Loucy (cell line): ENCODE measurements around the gene SUSD5.

Experiments used
- H2AFZ ChIP-seq: fragments of 200-600 bp; sonication (generic); 2 replicates; pipeline ENCODE4 v1.6.0; 2016; ENCODE audit warnings: antibody characterized with exemption, mild to moderate bottlenecking, low read length, moderate library complexity
- H3F3A ChIP-seq: fragments of 200-600 bp; 2 replicates; pipeline ENCODE4 v1.6.0; 2016; ENCODE audit warnings: antibody characterized with exemption, low read depth, mild to moderate bottlenecking
- H3K27me3 ChIP-seq: fragments of 200-600 bp; sonication (generic); 2 replicates; pipeline ENCODE4 v1.6.1; 2014; ENCODE audit warnings: low read length, mild to moderate bottlenecking; ENCODE audit not compliant: insufficient read depth, poor library complexity, severe bottlenecking
- H3K36me3 ChIP-seq: fragments of 200-600 bp; sonication (generic); 2 replicates; pipeline ENCODE4 v1.6.1; 2016; ENCODE audit warnings: low read length; ENCODE audit not compliant: insufficient read depth
- H3K4me1 ChIP-seq: fragments of 200-600 bp; sonication (generic); 2 replicates; pipeline ENCODE4 v1.5.1; 2014; ENCODE audit warnings: low read length, mild to moderate bottlenecking; ENCODE audit not compliant: insufficient read depth, poor library complexity, severe bottlenecking
- H3K4me2 ChIP-seq: fragments of 200-600 bp; sonication (generic); 2 replicates; pipeline ENCODE4 v1.6.0; 2014; ENCODE audit warnings: antibody characterized with exemption, low read length, low read depth, mild to moderate bottlenecking; ENCODE audit not compliant: poor library complexity, severe bottlenecking
- H3K4me3 ChIP-seq: fragments of 200-600 bp; sonication (generic); 2 replicates; pipeline ENCODE4 v1.5.1; 2014; ENCODE audit warnings: low read length, mild to moderate bottlenecking, mixed read lengths; ENCODE audit not compliant: poor library complexity, severe bottlenecking
- H3K79me2 ChIP-seq: fragments of 200-600 bp; sonication (generic); 2 replicates; pipeline ENCODE4 v1.6.1; 2014; ENCODE audit warnings: low read length; ENCODE audit not compliant: insufficient read depth
- H3K9ac ChIP-seq: fragments of 200-600 bp; sonication (generic); 2 replicates; pipeline ENCODE4 v1.6.0; 2014; ENCODE audit warnings: mild to moderate bottlenecking, low read depth, low read length, moderate library complexity; ENCODE audit not compliant: poor library complexity, severe bottlenecking
- H3K9me2 ChIP-seq: fragments of 200-600 bp; sonication (generic); replicated peaks from 2 replicates; pipeline ENCODE4 v1.6.1; 2016; ENCODE audit warnings: low read depth, low read length, mixed read lengths
- H3K9me3 ChIP-seq: fragments of 200-600 bp; sonication (generic); 2 replicates; pipeline ENCODE4 v1.6.1; 2014; ENCODE audit warnings: mild to moderate bottlenecking, antibody characterized with exemption, low read length, low read depth; ENCODE audit not compliant: insufficient read depth
- H4K20me1 ChIP-seq: fragments of 200-600 bp; sonication (generic); 2 replicates; pipeline ENCODE4 v1.6.0; 2014; ENCODE audit warnings: antibody characterized with exemption, low read length, mild to moderate bottlenecking; ENCODE audit not compliant: insufficient read depth, poor library complexity, severe bottlenecking
- EZH2phosphoT487 ChIP-seq: fragments of 200-600 bp; IDR thresholded peaks from 2 replicates; pipeline ENCODE4 v1.6.1; 2018; ENCODE audit warnings: antibody characterized with exemption, mild to moderate bottlenecking, moderate library complexity, borderline replicate concordance
- TF ChIP-seq, protein P1 (sequence below): fragments of 200-600 bp; sonication (generic); conservative IDR thresholded peaks from 2 replicates; pipeline ENCODE4 v1.5.1; 2014; ENCODE audit warnings: mild to moderate bottlenecking, antibody characterized with exemption, low read length

SUSD5 gene

DNA sequence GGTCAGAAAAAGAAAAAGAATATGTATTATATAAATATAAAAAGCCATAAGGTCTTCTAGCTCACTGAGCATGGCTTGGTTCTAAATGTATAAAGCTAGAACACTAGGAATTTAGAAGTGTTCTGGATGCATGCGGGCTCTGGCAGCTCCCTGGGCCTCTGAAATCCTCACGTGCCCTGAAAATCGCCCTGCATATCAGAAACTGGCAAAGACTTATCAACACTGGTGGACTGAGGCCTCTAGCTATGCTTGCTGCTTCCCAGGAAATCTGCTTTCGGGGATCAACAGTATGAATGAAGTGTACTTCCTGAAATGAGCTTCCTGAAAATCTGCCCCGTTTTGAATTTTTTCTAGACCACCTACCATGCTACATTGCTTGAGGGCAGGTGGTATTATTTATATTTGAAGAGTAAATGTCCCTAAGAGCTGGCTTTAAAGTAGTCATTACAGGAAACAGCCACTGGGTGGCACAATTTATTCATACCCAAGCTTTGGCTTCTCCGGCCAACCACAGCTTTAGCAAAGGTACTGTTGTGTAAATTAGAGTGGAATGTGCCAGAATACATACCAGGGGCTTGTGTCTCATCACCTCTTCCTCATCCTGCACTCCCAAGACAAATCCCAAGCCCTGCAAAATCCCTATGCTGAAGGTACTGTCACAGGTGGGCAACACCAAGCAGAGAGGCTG lies 87.1 kb downstream of the SUSD5 start:
- H3F3A ChIP-seq, result 0 out of 2 replicates have a peak, but pooled peaks cover 3% of the 10 kb centered on the region
- no peak overlapping the region for H3K4me3 ChIP-seq
- H3K36me3 ChIP-seq, result peaks cover 26% of the 10 kb centered on the region

DNA sequence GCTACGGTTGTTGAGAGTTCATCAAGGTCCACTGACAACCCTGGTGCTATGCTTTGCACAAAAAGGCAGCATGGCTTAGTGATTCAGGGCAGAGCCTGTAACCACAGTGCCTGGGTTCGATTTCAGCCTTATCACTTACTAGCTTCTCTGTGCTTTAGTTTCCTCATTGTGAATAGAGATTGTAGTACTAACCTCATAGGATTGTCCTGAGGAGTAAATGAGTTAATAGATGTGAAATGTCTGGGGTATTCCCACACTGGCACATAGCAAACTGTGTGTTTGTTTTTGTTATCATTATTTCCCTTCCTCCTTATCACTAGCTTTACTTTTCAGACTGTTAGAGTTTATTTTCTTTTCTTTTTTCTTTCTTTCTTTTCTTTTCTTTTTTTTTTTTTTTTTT lies 88.5 kb downstream of the SUSD5 start:
- Histone ChIP-seq H2AFZ (no peak overlapping the region), H3K4me3 (no peak overlapping the region), H3K9me3 (no peaks in the 10 kb centered on the region), H3K4me1 (peaks cover 15% of the 10 kb centered on the region), H3F3A (0 out of 2 replicates have a peak, but pooled peaks cover 3% of the 10 kb centered on the region), H3K9ac (no peak overlapping the region), H3K27me3 (no peaks in the 10 kb centered on the region), H3K9me2 (no peaks in the 10 kb centered on the region), H3K4me2 (no peak overlapping the region), H3K79me2 (no peaks in the 10 kb centered on the region), H3K36me3 (peaks cover 17% of the 10 kb centered on the region; the same call in 1 of the 2 replicates), H4K20me1 (peaks cover 6% of the 10 kb centered on the region)
- TF ChIP-seq, protein P1, sequence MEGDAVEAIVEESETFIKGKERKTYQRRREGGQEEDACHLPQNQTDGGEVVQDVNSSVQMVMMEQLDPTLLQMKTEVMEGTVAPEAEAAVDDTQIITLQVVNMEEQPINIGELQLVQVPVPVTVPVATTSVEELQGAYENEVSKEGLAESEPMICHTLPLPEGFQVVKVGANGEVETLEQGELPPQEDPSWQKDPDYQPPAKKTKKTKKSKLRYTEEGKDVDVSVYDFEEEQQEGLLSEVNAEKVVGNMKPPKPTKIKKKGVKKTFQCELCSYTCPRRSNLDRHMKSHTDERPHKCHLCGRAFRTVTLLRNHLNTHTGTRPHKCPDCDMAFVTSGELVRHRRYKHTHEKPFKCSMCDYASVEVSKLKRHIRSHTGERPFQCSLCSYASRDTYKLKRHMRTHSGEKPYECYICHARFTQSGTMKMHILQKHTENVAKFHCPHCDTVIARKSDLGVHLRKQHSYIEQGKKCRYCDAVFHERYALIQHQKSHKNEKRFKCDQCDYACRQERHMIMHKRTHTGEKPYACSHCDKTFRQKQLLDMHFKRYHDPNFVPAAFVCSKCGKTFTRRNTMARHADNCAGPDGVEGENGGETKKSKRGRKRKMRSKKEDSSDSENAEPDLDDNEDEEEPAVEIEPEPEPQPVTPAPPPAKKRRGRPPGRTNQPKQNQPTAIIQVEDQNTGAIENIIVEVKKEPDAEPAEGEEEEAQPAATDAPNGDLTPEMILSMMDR, result no peak
- no peak for TF ChIP-seq EZH2phosphoT487

More for the DNA sequence above, 87.1 kb downstream of the SUSD5 start:
- Histone ChIP-seq H3K4me2 (no peak overlapping the region), H4K20me1 (peaks cover 6% of the 10 kb centered on the region), H2AFZ (no peak overlapping the region), H3K27me3 (no peaks in the 10 kb centered on the region), H3K9me3 (no peaks in the 10 kb centered on the region; the same call in 1 of the 2 replicates), H3K4me1 (peaks cover 15% of the 10 kb centered on the region), H3K9ac (no peak overlapping the region), H3K9me2 (no peaks in the 10 kb centered on the region), H3K79me2 (no peaks in the 10 kb centered on the region)
- TF ChIP-seq, protein P1, result peak; percentile 87
- TF ChIP-seq EZH2phosphoT487, result no peak

DNA sequence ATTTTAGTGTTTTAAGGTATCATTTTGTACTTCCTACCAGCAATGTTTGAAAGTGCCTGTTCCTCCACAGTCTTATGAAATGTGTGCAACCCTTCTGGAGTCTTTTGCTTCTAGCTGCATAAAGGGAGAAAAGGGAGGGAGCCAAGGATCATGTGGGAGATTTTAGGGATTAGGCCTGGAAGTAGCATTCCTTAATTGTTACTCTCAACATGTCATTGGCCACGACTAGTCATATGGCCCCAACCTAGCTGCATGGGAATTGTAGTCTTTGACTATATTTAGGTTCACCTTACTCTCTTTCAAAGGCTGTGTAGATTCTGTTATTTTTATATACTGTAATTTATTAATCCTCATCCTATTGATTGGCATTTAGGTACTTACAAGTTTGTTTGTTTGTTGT lies 89.9 kb downstream of the SUSD5 start:
- no peak for TF ChIP-seq EZH2phosphoT487
- TF ChIP-seq, protein P1, result no peak
- Histone ChIP-seq H3K9me2 (no peaks in the 10 kb centered on the region), H3K36me3 (peaks cover 21% of the 10 kb centered on the region; the same call in 1 of the 2 replicates)

More for the DNA sequence above, 89.9 kb downstream of the SUSD5 start:
- H3K9ac ChIP-seq, result no peak overlapping the region
- peaks cover 5% of the 10 kb centered on the region for H3K4me1 ChIP-seq
- no peak overlapping the region for H2AFZ ChIP-seq
- no peak overlapping the region for H3K4me2 ChIP-seq
- 0 out of 2 replicates have a peak, but pooled peaks cover 2% of the 10 kb centered on the region for H3F3A ChIP-seq
- no peaks in the 10 kb centered on the region for H3K79me2 ChIP-seq
- no peaks in the 10 kb centered on the region for H4K20me1 ChIP-seq
- H3K27me3 ChIP-seq, result no peaks in the 10 kb centered on the region
- no peaks in the 10 kb centered on the region for H3K9me3 ChIP-seq
- H3K4me3 ChIP-seq, result no peak overlapping the region
